Stimulated activated CD4-positive, alpha-beta T cell treated with anti-CD3 and anti-CD28 coated beads, Interleukin-1b, Interleukin-23, amount 100 ng/mL, for 48 hours (primary cell): ENCODE data around the gene SLCO3A1.

Source experiments
- DNase-seq: peaks from one replicate; pipeline ENCODE4 v3.0.0-alpha.2; 2020

SLCO3A1 gene

DNA sequence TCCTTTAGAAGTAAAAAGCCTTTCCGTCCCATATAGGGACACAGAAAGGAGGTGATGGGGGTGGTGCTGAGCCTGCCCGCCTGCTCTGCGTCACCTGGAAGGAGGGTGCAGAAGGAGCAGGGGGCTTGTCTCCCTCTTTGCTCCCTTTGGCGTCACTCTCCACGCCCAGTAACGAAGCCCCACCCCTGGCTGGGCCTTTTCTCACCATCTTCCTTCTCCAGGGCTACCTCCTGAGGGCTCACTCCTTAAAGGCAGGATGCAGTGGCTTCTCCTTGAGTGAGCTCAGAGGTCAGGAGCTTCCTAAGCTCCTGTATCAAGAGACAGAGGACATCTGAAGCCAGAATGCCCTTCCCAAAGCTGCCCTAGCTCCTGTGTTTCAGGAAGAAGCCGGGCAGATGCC, 31.5 kb downstream of the SLCO3A1 start:
- DNase-seq, result no peak

DNA sequence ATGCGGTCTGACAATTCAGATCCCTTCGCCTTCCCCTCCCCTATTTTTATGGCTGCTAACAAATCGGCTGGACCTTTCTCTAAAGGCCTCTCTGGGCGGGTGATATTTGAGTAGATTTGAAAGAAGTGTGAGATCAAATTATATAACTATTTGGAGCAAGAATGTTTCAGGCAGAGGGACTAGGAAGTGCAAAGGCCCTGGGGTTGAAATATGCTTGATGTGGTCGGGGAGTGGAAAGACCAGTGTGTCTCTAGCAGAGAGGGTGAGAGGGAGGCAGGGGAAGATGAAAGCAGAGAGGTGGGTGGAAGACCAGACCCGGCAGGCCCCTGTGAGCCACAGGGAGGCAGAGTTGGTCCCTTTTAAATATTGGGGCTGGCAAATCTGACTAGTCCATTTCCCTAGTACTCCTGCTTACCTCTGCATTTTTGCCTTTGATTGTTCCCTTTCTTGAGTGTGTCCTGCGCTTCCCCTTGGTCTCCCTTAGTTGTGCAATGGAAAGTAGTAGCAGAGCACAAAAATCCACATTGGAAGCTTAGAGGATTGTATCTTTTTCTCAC, 32.3 kb downstream of the SLCO3A1 start:
- no peak for DNase-seq

DNA sequence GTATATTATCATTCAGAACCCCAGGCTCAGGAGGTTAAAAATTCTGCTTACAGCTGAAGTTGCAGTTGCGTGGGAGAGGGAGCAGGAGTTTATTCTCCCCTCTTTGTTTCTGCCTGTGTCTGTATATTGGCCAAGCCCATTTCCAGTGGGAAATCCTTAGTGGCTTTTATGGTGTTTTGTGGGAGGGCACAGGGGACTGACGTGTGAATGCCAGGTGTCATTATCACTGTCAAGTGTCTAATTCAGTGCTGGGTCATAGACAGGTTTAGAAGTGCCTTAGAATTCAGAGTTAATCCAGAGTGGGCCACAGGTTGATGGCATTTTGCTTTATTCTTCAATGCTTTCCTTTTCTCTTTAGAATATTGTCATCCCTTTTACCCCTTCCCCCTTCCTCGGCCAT, 33.4 kb downstream of the SLCO3A1 start:
- DNase-seq, result no peak

DNA sequence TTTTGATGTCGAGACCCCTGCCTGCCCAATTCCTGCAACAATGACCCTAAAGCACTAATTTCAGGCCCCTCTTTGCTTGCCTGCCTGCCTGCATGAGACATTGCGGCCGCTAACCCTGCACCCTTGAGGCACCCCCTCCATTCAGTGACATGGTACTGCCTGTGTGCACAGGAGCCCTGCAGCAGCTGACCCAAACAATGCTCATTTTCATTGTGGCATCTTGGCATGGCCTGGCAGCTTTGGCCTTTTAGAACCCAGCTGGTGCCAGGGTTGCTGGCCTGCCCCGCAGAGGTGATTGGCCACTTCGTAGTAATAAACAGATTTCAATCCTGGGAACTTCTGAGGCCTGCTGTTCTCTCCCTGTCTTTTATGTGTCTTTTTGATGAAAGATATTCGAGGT, 33.8 kb downstream of the SLCO3A1 start:
- no peak for DNase-seq

DNA sequence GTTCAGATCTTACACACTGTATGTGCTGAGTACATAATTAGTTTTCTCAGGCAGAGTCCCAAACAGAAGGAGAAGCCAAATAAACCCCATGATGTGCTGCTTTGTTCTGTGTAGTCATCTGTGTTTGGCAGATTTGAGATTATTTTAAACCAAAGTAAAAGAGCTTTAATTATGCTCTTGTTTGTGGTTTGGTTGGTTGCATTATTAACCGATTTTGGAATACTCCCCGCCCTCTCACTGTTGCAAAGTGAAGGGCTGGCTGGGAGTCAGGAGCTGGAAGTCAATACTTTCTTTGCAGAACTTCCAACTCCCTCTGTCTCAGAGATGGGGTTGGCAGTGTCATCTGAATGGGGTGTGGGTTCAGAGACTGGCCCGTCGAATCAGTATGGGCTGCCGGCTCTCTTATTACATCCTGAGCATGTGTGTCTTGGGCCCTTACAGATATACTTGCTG, 34.4 kb downstream of the SLCO3A1 start:
- DNase-seq, result no peak

DNA sequence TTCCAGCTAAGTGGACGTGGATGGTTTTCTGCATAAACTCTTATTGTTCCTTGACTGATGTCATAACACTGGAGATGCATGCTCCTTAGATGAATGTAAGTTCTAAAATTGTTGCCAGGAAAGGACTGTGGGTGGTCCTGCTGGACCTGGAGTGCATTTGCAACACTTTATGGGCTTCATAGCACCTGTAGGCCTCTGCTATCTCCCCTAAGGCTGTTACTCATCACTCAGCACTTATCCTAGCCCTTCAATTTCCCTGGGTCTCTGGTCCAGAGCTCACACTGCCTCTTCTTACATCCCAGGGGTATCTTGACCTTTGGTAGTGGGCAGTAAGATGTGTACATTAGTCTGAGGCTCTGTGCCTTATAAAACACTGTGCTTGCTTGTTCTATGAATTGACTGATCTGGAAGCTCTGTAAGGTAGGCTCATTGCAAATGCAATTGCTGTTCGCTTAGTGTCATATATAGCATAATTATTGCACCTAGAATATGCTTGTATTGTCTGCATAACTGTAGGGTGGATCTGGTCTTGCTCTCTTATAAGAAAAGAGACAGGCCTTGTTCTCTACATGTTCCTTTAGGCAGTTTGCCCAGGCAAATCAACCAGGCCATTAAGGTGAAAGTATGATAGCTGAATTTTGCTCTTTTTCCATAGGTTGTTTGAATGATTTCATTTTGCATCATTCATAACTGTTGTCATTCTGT, 35.8 kb downstream of the SLCO3A1 start:
- DNase-seq, result no peak

DNA sequence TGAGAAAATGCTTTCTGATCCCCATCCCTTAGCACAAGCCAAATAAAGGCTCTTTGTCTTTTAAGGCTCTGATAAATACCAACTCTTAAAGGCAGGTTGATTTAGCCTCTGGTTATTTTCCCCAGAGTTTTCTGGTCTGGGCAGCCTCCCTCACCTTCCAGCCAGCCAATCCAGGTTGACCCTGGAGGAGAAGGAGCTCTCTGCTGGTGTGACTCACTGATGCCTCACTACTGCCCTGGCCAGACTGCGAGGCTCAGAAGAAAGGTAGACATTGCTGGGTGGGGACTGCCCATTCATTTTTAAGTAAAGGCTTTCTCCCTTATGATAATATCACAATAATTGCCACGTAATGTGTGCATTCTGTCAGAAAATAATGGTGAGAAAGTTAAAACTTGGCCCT, 37.1 kb downstream of the SLCO3A1 start:
- DNase-seq, result no peak

DNA sequence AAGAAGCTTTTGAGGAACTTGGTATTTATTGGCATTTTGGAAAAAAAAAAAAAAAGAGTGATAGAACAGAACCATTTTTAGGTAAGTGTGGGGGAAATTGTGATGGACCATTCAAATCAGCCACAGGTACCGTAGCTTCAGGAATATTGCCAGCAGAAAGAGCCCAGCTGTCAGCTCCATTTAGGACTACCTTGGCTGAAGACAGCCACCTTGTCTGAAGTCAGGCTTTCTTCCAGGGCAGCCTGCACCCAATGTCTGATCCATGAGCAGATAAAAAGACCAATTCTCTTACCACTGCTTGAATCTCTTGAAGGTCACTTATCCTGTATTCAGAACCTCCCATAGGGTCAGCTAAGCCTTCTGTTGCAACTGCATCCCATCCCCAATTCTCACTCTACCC, 37.6 kb downstream of the SLCO3A1 start:
- no peak for DNase-seq

DNA sequence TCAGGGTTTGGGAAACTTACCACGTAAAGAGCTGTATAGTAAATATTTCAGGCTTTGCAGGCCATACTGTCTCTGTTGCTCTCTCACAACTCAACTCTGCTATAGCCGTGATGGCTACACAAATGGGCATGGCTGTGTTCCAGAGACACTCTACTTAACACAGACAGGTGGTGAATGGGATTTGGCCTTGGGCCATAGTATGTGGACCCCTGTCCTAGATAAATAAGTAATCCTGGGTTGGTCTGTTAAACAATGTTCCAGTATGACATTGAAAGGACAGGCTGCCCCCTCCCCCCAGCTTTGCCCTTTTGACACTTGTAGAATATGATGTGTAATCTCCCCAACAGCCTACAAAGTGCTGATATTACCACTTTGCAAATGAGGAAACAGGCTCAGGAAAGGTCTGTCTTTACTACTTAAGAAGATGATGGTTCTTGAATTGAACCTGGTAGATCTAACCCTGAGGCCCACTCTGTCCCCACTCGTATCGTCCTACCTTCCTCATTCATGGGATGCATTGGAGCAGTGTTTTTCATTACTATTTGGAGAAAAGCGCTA, 38.4 kb downstream of the SLCO3A1 start:
- DNase-seq, result no peak

DNA sequence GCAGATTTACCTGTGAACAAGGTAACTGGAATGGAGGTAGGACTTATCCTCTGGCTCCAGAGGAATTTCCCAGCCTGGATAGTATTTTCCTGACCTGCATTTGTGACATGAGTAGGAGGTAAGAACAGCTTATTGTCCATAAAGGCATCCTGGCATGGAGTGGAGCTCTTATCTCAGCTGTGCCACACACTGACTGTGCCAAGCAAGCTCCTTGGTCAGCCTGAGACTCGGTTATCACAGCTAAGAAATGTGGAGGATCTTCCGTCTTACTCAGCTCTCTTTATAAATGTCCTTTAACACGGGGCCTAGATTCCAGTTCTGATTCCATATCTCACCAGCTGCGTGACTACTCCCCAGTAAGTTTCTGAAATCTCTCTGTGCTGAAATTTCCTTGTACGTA, 38.9 kb downstream of the SLCO3A1 start:
- DNase-seq, result no peak

DNA sequence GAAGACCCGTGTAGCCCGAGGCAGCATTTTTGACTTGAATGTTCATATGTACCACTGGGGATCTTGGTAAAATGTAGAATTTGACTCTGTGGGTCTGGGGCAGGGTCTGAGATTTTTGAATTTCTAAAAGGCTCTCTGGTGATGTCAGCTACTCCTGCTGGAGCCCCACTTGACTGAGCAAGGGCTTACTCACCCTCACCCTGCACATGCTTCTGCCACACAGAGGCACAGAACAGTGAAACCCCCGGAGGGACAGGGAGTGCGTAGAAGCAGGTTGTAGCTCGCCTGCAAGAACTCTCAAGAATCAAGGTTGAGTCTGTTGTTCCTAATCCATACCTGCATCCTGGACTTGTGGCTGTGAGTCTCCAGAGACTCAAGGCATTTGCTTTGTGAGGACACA, 41.1 kb downstream of the SLCO3A1 start:
- no peak for DNase-seq

DNA sequence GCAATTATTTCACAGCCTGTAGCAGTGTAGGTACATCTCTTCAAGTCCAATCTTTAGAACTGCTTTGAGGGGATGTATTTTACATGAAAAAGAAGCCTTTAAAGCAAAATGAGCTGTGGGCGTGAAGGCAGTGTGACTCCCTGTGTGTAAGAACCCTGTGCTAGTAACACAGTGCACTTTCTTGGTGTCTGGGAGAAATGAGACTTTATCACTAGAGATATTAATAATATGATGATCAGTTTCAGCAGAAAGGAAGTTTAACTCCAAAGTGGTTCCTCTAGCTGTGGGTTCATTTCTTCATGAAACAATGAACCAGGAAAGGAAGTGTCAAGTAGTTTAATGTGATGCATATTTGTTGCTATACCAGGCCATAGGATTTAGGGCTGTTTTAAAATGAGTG, 41.5 kb downstream of the SLCO3A1 start:
- no peak for DNase-seq

DNA sequence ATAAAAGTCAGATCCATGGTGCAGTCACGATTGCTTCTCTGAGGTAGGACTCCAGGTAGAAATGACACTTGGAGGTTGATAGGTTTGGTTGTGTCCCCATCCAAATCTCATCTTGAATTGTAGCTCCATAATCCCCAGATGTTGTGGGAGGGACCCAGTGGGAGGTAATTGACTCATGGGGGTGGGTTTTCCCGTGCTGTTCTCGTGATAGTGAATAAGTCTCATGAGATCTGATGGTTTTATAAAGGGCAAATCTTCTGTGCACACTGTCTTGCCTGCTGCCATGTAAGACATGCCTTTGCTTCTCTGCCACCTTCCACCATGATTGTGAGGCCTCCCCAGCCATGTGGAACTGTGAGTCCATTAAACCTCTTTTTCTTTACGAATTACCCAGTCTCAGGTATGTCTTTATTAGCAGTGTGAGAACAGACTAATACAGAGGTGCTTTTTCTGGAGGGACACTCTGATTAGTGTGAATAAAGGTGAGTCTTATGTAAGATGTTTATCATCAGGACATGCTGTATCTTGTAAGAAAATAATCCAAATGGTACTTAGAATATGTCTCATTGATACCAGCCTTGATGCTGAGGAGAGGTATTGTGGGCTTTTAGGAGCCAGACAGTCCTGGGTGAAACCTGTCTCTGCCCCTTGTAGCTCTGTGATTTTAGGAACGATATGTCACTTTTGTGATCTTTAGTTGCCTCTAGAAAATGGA, 43.0 kb downstream of the SLCO3A1 start:
- DNase-seq, result no peak

DNA sequence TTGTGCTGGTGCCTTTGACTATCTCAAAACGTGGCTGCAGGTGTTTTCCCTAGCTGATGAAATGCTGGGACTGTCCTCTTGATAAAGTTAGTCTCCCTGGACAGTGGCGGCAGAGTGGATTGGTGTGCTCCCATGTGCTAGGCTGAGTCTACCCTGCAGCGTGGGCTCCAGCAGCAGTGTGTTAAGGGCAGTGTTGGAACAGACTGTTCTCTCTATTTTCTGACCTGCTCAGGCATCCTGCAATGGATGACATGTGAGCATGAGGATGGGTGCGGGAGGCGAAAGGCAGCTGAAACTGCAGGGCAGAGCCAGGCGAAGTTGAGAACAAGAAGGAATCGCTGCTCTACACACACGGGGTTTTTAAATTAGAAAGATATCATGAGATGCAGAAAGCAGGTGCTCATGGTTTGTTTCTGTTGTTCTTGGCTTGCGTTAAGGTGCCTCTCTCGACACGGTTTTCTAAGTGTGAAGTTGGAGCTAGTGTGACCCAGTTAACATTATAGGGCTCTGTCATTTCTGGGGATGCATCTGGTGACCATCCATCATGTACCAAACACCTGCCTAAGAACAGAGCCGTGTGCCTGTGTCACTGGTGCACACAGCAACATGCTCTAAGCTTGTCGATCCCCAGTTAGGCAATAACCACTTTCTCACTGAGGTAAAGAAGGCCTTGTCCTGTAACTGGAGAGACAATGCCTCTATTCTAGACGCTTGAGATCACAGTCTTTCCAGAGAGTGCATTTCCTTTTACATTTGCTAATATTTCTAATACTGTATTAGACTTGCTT, 44.3 kb downstream of the SLCO3A1 start:
- DNase-seq, result no peak

DNA sequence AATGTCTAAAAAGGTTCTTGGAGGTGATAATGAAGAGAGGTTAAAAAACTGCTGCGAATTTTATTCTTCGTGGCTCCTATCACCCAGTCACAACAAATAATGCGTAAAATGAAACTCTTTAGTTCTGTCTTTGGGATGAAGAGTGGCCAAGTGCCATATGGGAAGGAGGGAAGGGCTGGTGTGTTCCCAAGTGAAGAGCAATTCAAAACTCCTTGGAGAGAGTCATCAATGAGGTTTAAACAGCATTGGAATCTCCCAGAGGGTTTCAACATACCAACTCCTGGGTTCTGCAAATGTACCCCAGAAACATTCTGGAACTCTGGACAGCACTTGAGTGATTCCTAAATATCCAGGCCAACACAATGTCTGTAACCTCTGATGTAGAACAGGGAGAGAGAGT, 45.3 kb downstream of the SLCO3A1 start:
- no peak for DNase-seq

DNA sequence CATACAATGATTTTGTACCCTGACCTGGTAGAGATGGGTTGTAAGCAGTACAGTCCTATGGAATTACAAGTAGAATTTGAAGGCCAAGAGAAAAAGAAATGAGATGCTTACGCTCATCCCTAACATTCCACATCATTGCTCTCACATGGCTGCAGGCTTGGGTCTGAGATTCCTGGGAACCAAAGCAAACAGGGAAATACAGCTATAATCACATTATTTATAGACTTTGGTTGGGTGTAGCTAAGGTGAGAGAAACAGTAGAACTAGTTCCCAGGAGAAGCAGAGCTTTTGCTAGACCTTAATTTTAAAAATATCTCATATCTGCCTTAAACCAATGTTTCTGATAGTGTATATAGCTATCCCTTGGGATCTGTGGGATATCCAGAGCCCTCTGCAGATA, 51.4 kb downstream of the SLCO3A1 start:
- no peak for DNase-seq

DNA sequence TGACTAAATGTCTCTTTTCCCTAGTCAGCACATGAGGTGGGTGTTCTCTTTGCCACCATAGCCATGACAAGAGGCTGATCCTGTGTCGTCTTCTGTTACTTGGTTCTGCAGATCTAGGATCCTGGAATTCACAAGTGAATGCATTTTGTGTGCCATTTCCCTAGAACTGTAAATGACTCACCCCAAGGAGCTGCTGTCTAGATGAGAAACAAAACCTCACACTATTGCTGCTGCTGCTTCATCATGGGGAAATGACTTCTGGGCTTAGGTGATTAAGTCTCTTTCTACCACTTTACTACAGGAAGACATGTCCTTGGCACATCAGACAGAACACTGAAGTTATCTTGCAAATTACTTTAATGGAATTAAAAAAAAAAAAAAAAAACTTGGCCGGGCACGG, 54.9 kb downstream of the SLCO3A1 start:
- peak; percentile 11 for DNase-seq

DNA sequence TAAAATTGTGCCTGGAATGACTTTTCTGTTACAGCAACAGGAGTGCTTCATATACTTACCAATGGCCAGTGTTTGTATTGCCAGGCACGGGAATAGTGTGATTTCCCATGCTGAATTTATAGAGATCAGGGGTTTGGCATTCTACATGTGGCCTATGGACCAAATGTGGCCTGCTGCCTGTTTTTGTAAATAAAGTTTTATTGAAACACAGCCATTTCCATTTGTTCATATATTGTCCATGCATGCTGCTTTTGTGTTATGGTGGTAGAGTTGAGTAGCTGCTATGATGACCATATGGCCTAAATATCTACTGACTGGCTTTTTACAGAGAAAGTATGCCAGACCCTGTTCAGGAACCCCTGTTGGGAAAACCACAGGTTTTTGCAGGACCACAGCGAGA, 55.6 kb downstream of the SLCO3A1 start:
- DNase-seq, result no peak

DNA sequence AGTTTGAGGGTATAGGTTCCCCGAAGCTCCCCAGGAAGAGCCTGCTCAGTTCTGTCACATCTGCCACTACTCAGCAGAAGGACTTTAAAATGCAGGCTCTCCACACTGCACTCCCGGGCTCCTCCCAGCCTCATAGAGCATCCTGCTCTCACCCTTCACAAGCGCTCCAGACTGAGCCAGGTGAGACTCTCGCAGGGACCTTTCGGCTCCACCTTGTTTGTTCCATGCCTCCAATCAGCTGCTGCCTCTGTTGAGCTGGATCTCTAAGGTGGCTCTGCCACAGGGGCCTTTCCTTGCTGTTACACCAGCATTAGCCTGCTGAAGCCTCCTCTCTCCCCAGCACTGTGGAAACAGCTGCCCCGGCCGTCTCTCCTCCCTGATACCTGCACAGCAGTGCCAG, 56.1 kb downstream of the SLCO3A1 start:
- DNase-seq, result no peak

DNA sequence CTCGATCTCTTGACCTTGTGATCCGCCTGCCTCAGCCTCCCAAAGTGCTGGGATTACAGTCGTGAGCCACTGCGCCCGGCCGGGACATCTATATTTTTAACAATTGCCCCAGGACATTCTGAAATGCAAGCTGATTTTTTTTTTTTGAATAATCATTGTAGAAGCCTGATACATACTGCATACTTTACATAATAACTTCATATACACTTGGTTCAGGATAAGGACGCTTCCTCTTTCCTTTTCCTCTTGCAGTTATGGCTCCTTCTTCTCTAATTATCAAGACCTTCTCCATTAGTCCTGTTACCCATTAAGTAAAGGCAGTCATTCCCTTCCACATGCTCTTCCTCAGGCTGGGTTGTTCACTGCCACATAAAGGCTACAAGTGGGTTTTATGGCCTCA, 58.3 kb downstream of the SLCO3A1 start:
- no peak for DNase-seq

DNA sequence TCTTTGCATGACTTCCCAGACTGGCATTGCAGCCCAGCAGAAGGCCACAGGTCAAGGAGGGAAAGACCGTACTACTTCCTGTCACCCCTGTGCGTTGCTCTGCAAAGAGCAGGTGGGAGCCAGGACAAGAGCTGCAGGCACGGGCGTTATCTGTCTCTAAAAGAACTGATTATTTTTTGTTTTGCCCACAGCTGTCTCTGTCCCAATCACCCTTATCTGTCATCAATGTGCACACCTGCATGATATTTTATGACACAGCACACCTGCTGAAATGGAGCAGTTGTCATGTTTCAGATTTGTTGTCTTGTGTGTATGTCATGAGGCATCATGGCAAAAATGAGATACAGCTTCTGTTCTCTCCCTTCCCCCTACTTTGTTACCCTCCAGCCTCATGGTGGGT, 58.8 kb downstream of the SLCO3A1 start:
- no peak for DNase-seq

DNA sequence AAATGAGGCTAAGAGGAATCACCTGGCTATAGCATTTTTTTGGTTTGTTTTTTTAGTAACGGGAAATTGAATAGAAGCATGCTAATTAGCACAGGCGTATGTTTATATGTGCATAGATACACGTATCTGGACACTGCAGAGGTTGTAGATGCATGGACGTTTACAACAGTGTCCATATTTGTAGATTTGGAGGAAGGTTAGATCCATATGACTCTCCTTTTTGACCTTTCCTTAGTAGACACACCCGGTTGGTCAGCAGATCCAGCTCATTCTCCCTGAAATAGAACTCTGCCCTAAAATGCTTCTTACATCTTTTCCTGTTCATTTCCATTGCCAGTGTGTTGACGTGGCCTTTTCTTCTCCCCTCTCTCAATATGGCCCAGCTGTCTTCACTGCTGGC, 60.1 kb downstream of the SLCO3A1 start:
- DNase-seq, result no peak

DNA sequence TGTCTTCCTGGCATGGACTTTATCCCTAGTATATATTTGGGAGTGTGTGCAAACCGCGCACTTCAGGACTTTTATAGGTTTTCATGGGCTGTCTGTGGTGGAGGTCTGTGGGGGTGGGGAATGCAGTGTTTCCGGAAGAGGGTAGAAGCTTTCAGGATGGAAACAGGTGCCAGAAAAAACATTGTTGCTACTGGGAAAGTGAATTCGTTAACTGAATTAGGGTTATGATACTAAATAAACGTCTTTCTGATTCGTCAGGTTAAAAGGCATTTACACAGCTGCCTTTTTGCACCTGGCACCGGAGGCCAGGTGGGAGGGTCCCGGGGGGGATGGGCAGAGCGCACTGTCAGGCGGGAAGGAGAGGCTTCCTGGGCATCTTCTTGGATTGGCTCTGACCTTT, 62.1 kb downstream of the SLCO3A1 start:
- DNase-seq, result no peak
